Activated naive CD4-positive, alpha-beta T cell treated with anti-CD3 and anti-CD28 coated beads, Interleukin-2, amount 10 ng/mL, durations not matched to agents 7 days and 5 days (primary cell): ENCODE data around the gene ATP13A5.

Experiments
- CTCF ChIA-PET: fragments of 350-600 bp; sonication (Branson Sonifier 250); formaldehyde crosslinking; loops from one replicate; lab custom pipeline; 2021; ENCODE audit warnings: antibody characterized with exemption; lab: Charles Lee
- DNase-seq: peaks from one replicate; pipeline ENCODE4 v3.0.0-alpha.2; 2020
- H3K27ac Mint-ChIP-seq: one replicate; pipeline ENCODE4 v1.8.0; 2021; ENCODE audit warnings: mild to moderate bottlenecking, moderate library complexity, mixed read lengths
- H3K27me3 Mint-ChIP-seq: one replicate; pipeline ENCODE4 v1.8.0; 2021; ENCODE audit warnings: mild to moderate bottlenecking, mixed read lengths
- H3K36me3 Mint-ChIP-seq: one replicate; pipeline ENCODE4 v1.8.0; 2021; ENCODE audit warnings: mixed read lengths
- H3K4me1 Mint-ChIP-seq: one replicate; pipeline ENCODE4 v1.8.0; 2021; ENCODE audit warnings: mixed read lengths
- H3K4me3 Mint-ChIP-seq: one replicate; pipeline ENCODE4 v1.8.0; 2021; ENCODE audit warnings: mild to moderate bottlenecking, moderate library complexity, mixed read lengths
- H3K9me3 Mint-ChIP-seq: one replicate; pipeline ENCODE4 v1.8.0; 2021; ENCODE audit warnings: mixed read lengths

ATP13A5 gene

GRCh38 chr3:193228206-193228605 is 150.3 kb downstream of the ATP13A5 start:
- Mint-ChIP-seq H3K36me3 (no peaks in the 10 kb centered on the region), H3K27ac (no peak overlapping the region), H3K27me3 (peaks cover 8% of the 10 kb centered on the region), H3K9me3 (no peaks in the 10 kb centered on the region), H3K4me3 (no peak overlapping the region), H3K4me1 (no peaks in the 10 kb centered on the region)
- CTCF ChIA-PET: no interaction called here
- DNase-seq: no peak

- H3K27me3 Mint-ChIP-seq: peaks cover 7% of the 10 kb centered on the region
- H3K36me3 Mint-ChIP-seq: no peaks in the 10 kb centered on the region
- CTCF ChIA-PET: no interaction called here
- H3K4me3 Mint-ChIP-seq: no peak overlapping the region
- no peaks in the 10 kb centered on the region for H3K9me3 Mint-ChIP-seq
- H3K27ac Mint-ChIP-seq: no peak overlapping the region
- DNase-seq: no peak
- H3K4me1 Mint-ChIP-seq: no peaks in the 10 kb centered on the region
Observed at GRCh38 chr3:193225302-193226125, 153.0 kb downstream of the ATP13A5 start.
